HL-60 (cell line): Measurements from ENCODE around the gene HLTF.

ENCODE experiments used
- CTCF ChIP-seq: IDR thresholded peaks from one replicate; pipeline ENCODE4 v1.5.1; 2011; ENCODE audit warnings: low read length, control low read depth, inconsistent platforms; ENCODE audit not compliant: insufficient read depth
- GABPA ChIP-seq: IDR thresholded peaks from 2 replicates; pipeline ENCODE4 v1.6.1; 2012; ENCODE audit warnings: low read depth
- POLR2AphosphoS5 ChIP-seq: IDR thresholded peaks from 2 replicates; pipeline ENCODE4 v1.6.1; 2012; ENCODE audit warnings: low read depth
- REST ChIP-seq: IDR thresholded peaks from 2 replicates; pipeline ENCODE4 v1.6.1; 2012; ENCODE audit warnings: low read depth; ENCODE audit not compliant: insufficient replicate concordance

- no peak for TF ChIP-seq CTCF
- no peak for TF ChIP-seq REST
- no peak for TF ChIP-seq POLR2AphosphoS5
- no peak for TF ChIP-seq GABPA
Observed at GRCh38 chr3:149067883-149068282, 18.4 kb downstream of the HLTF start.
